Thoracic aorta (tissue), 2 donors: ENCODE measurements around the gene TGM2. TPM values are rescaled to one million over a fixed set of nuclear protein-coding genes. Genes with fewer than 3 reads are reported as not detected.
A peak's percentile ranks its signal among the peaks of the same experiment; 100 is the strongest.

Source experiments
- ATAC-seq: fragments of 150-250 bp; one replicate; pipeline ENCODE4 v1.8.0; 2017; ENCODE audit warnings: low read depth; ENCODE audit not compliant: insufficient number of reproducible peaks, low FRiP score
- DNase-seq: peaks from one replicate; pipeline ENCODE4 v3.0.0-alpha.2; 2020; ENCODE audit warnings: low spot score
- H3K27ac ChIP-seq, 2 donors: fragments of 200-600 bp; sonication (generic); 1 replicate in 1 of 2; 2 replicates in 1 of 2; pipeline ENCODE4 v1.5.1; 2016; ENCODE audit warnings: mild to moderate bottlenecking in 2 of 2, moderate library complexity in 2 of 2
- H3K27me3 ChIP-seq: fragments of 200-600 bp; sonication (generic); replicated peaks from 2 replicates; pipeline ENCODE4 v1.6.0; 2016; ENCODE audit warnings: mild to moderate bottlenecking; ENCODE audit not compliant: insufficient read depth
- H3K36me3 ChIP-seq: fragments of 200-600 bp; sonication (generic); one replicate; pipeline ENCODE4 v1.5.1; 2016
- H3K4me1 ChIP-seq, 2 donors: fragments of 200-600 bp; sonication (generic); 1 replicate in 1 of 2; 2 replicates in 1 of 2; pipeline versions ENCODE4 v1.5.1 to v1.6.0; 2016; ENCODE audit warnings: low read depth in 2 of 2, mild to moderate bottlenecking in 1 of 2; ENCODE audit not compliant: control insufficient read depth in 1 of 2
- H3K4me3 ChIP-seq: fragments of 200-600 bp; sonication (generic); 2 replicates; pipeline ENCODE4 v1.5.1; 2016; ENCODE audit warnings: mild to moderate bottlenecking
- H3K9me3 ChIP-seq: fragments of 200-600 bp; sonication (generic); 2 replicates; pipeline ENCODE4 v1.5.1; 2016
- total RNA-seq, 2 donors: library from RNA; depleted of rRNA; stranded (reverse); fragments of >200 nt; gene quantifications; one replicate each; pipeline versions ENCODE4 v1.1.0 to v1.2.3, GENCODE V29; 2016
- TF ChIP-seq, protein P1 (sequence below): fragments of 200-600 bp; sonication (generic); IDR thresholded peaks from one replicate; pipeline ENCODE4 v1.5.1; 2019; ENCODE audit warnings: antibody characterized with exemption

TGM2 gene
- total RNA-seq, 2 donors from 2014 or later = 371 to 755 TPM

DNA sequence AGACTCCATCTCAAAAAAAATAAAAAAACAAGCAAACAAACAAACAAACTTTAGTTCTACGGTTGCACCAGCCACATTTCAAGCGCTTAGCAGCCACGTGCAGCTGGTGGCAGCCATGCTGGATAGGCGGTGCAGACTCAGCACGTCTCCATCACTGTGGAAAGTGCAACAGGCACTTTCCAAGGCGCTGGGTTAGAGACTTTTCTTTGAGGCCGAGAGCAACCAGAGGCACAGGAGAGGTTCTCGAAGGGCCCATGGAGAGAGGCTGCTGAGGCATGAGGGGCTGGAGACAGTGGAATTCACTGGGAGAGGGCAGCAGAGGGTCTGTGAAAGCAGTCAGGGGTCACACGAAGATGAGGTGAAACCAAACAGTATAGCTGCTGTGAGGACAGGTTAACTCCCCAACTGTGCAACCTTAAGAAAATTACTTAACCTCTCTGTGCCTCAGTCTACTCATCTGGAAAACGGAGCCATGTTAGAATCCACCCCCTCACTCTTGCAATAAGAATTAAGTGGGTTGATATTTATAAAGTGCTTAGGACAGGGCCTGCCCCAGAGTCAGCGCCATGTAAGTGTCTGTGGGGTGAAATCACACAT, 27.5 kb downstream of the TGM2 start:
- Histone ChIP-seq H3K4me1 (peaks cover 15 to 31% of the 10 kb centered on the region in 2 donors), H3K4me3 (no peak overlapping the region), H3K36me3 (peaks cover 67% of the 10 kb centered on the region), H3K9me3 (no peaks in the 10 kb centered on the region), H3K27ac (no peak overlapping the region), H3K27me3 (no peaks in the 10 kb centered on the region)
- DNase-seq (no peak), ATAC-seq (no peak)
- TF ChIP-seq, protein P1, sequence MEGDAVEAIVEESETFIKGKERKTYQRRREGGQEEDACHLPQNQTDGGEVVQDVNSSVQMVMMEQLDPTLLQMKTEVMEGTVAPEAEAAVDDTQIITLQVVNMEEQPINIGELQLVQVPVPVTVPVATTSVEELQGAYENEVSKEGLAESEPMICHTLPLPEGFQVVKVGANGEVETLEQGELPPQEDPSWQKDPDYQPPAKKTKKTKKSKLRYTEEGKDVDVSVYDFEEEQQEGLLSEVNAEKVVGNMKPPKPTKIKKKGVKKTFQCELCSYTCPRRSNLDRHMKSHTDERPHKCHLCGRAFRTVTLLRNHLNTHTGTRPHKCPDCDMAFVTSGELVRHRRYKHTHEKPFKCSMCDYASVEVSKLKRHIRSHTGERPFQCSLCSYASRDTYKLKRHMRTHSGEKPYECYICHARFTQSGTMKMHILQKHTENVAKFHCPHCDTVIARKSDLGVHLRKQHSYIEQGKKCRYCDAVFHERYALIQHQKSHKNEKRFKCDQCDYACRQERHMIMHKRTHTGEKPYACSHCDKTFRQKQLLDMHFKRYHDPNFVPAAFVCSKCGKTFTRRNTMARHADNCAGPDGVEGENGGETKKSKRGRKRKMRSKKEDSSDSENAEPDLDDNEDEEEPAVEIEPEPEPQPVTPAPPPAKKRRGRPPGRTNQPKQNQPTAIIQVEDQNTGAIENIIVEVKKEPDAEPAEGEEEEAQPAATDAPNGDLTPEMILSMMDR = no peak

DNA sequence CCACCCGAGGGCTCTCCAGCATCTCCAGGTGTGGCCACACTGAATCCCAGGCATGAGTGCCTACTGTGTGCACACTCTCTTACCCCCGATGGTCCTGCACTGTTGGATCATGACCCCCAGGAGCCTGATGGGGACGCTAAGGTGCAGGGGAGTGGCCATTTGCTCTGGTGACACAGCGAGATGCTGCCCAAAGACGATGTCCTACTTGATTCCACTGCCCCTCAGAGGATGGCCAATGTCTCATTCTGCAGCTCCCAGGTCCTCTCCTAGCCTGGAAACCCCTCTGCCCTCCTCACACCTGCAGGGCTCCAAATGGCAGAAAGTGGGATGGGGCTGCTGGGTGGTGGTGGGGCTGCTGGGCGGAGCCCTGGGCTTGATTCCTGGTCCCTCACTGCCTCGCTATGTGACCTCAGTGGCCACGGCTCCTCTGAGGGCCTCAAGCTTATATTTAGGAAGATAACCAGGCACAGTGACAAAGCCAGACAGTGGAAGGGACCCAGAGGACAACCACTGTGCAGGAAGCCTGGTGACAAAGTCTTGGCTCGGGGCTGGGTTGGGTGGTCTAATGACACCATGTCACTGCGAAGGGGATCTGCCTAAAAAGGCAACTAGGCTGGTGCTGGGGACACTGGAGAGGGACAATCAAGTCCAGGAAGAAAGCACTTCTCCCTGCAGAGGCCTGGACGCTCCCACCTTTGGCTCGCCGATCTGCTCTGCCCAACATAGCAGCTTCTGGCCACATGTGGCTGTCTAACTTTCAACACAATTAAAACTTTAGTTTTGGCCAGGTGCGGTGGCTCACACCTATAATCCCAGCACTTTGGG, 28.4 kb downstream of the TGM2 start:
- peak overlapping the region; percentile 55 to 76 for H3K27ac ChIP-seq
- no peak overlapping the region for H3K4me3 ChIP-seq
- TF ChIP-seq, protein P1 = no peak
- peaks cover 65% of the 10 kb centered on the region for H3K36me3 ChIP-seq
- H3K9me3 ChIP-seq = no peaks in the 10 kb centered on the region
- DNase-seq (no peak), ATAC-seq (no peak)
- no peaks in the 10 kb centered on the region for H3K27me3 ChIP-seq
- peaks cover 15 to 31% of the 10 kb centered on the region in 2 donors for H3K4me1 ChIP-seq

DNA sequence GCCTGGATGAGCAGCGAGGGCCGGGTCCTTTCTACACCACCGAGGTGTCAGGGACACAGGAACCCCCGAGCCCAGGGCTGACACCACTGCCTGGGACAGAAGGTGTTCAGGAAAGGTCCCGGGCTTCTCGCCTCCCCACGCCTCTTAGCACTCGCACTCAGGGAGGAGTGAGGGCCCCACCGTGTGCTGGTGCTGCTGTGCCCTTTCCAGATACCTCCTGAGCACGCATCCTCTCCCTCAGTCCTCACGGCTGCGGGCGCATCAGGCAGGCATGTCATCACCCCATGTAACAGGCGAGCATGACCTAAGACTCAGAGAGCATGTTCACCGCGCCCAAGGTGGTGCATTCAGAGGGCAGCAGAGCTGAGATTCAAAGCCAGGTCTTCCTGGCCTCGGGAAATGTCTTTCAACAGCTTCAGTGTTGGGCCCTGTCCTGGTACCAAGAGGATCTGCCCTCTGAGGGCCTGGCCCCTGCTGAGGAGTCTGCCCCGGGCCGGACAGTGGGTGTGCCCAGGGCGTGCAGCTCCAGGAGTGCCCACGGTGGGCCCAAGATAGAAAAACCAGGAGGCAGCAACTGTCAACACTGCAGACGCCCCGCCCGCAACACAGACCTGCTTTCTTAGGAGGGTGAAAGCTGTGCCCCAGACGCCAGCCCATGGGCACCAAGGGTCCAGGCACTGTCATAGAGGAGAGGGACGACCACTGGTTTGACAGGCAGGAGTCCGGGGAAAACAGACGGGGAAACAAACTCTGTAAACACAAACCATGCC, 29.2 kb downstream of the TGM2 start:
- Histone ChIP-seq H3K4me3 (no peak overlapping the region), H3K27ac (peak overlapping the region; percentile 55 to 76), H3K9me3 (no peaks in the 10 kb centered on the region), H3K4me1 (peaks cover 15 to 31% of the 10 kb centered on the region in 2 donors), H3K27me3 (no peaks in the 10 kb centered on the region), H3K36me3 (peaks cover 66% of the 10 kb centered on the region)
- ATAC-seq = no peak
- DNase-seq = no peak
- TF ChIP-seq, protein P1 = no peak

DNA sequence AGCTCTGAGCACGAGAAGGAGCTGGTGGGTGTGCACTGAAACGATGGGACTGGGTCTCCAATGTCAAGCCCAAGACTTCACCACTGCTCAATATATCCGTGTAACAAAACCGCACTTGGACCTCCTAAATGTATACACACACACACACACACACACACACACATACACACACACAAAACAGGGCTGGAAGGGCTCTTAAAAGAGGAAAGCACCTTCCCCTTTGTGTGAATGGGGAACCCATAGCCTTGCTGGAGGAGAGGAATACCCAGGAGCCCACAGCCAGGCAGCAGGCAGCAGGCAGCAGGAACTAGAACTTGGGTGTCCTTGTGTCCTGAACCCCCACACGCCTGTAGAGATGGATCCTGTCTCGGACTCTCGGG, 29.8 kb downstream of the TGM2 start:
- Histone ChIP-seq H3K4me1 (peaks cover 15 to 31% of the 10 kb centered on the region in 2 donors), H3K4me3 (no peak overlapping the region), H3K36me3 (peaks cover 64% of the 10 kb centered on the region), H3K27ac (peak overlapping the region; percentile 55 to 76), H3K27me3 (no peaks in the 10 kb centered on the region), H3K9me3 (no peaks in the 10 kb centered on the region)
- ATAC-seq (no peak), DNase-seq (no peak)
- TF ChIP-seq, protein P1 = no peak
